ENCODE results near the gene RFNG.

The RFNG gene

DNA sequence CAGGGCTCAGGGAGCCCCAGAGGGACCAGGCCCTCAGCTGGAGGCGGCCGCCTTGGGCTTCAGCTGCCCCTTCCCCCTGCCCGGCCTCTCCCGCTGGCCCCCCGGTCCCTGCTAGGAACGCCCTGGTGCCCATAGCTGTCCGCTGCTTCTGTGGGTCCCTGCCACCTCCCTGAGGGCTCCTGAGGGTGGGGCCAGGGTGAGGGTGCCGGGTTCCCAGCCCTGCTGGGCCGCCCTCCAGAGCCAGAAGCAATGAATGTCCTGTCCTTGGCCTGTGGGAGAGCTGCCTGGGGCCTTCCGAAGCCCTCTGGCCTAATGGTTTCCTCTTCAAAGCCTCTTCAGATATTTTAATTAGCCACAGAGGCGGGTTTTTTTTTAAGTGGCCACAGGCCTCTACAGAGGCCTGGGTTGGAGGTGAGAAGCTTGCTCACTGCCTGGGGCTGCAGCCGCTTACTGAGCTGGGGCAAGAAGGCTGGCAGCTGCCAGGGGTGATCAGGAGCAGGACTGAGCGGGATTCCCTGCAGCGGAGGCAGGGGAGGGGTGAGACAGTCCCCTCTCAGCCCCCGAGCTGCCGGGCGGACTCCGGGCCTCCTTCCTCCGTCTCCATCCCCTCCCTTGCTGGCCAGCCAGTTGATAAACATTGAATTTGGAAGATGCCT lies 38.8 kb downstream of the RFNG start:
- DNase-seq: no peak

DNA sequence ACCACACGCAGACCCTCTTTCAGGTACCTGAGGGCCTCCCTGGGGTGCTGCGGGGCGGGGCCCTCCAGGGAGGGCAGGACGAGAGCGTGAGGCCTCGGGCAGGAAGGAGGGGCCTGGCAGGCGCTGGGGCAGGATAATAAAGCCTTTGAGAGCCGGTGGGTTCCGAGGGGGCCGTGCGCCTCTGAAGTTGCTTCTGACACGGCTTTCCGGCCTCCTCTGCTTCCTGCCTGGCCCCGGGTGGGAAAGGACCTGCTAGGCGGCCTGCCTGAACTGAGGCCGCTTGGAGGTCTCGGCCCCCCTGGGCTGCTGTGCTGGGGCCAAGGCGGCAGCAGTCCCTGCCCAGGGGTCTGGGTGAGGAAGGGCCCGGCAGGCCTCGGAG lies 39.4 kb downstream of the RFNG start:
- no peak for DNase-seq

DNA sequence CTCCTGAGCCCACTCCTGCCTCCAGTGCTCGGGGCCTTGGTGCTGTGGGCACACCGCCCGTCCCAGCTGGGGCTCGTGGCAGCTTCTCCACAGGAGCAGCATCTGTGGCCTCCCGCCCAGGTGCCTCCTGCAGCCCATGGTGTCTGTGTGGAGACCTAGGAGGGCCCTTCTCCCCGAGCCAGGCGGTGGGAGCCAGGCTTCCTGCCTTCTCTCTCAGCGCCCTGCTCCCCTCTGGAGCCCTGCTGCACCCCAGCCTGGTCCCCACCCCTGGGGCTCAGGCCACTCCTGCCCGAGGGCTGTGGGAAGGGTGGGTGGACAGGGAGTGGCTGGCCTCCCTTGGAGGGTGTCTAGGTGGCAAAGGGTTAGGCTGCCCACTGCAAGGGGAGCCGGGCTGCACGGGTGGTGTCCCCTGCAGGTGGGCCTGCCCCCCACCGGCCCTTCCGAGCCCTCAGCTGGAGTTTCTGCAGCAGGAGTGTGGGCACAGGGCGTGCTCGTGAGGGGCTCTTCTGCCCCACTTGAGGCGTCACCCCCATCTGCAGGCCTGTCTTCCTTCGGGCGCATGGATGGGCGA lies 39.9 kb downstream of the RFNG start:
- DNase-seq: no peak

DNA sequence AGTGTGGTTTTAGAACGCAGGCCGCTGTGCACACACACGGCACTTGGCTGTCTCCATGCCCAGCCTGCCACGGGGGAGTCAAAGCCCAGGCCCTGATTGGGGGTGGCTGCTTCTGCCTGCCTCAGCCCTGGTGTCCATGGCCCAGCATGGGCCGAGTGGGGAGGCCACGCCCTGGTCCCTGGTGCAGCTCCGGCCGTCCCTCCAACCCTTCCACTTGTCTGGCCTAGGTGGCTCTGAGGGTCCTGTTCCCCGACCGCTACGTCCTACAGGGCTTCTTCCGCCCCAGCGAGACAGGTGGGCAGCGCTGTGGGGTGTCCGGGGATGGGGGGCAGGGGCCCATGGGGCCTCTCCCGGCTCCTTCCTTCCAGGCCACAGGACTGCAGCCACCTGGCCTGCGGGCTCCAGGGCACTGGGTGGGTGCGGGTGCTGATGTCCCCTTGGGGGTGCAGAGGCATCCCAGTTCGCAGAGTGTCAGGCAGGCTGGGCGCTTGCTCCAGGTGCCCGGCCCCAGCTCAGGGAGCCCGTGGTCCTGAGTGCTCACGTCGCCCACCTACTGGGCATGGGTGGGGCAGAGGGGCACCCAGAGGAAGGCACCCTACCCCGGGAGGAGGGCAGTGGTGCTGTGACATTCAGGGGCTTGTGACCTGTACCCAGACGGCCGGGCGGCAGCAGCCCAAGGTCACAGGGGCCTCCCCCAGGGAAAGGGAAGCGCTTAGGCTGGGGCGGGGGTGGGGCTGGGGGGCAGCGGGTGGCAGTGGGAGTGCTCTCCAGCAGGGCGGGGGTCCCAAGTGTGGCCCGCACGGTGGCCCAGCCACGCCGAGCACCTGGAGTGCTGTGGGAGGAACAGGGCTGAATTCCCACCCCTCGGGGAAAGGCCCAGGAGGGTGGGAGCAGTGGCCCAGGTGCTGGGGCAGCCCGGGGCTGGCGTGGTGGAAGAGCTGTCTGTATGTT lies 40.8 kb downstream of the RFNG start:
- DNase-seq: no peak

DNA sequence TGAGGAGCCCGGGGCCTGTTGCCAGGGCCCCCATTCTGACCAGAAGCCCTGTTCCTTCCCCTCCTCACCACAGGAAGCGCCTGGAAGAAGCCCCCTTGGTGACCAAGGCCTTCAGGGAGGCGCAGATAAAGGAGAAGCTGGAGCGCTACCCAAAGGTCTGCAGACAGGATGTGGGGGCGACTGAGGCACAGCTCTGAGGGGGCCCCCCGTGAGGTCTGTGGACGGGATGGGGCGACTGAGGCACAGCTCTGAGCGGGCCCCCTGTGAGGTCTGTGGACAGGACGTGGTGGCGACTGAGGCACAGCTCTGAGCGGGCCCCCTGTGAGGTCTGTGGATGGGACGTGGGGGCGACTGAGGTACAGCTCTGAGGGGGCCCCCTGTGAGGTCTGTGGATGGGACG lies 42.2 kb downstream of the RFNG start:
- DNase-seq: no peak

DNA sequence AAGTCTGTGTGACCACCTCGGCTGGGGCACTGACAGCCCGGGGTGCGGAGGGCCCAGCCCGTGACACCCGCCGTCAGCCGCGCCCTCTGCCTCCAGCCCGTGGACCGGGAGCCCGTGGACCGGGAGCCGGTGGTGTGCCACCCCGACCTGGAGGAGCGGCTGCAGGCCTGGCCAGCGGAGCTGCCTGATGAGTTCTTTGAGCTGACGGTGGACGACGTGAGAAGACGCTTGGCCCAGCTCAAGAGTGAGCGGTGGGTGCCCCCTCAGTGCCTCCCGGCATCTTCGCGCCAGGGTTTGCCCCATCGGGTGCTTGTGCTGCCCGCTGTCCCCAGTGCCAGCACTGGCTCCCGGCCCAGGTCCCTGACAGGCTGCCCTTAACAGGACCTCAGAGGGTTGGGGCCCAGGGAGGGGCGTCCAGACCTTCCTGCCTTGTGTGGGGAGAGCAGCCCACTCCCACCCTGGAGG lies 42.6 kb downstream of the RFNG start:
- DNase-seq: no peak

DNA sequence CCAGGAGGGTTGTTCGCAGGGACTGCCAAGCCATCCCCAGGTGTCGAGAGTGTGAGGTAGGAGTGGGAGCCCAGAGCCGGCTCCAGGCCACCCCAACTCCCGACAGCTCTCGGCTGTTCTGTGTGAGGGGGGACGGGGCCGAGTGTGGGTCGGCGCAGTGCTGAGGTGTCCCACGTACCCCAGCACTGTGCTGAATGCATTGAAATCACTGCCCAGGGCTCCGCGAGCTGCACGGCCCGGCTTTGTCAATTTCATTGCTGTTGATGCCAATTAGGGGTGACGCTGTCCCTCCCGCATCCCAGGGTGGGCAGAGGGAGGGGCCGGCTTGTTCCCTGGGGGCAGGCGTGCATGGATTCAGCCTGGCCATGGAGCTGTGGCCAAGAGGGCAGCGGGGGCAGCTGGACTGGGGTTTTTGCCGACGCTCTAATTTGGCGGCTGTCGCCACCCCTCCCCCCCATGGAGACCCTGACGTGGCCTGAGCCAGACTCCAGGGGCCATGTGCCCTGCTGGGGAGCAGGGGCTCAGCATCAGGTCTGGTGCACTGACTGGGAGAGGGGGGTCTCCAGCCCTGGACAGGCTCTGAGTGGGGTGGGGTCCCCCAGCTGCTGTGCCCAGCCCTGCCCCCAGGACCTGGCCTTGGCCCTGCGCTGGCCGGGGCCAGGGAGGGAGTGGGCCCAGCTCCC lies 43.2 kb downstream of the RFNG start:
- no peak for DNase-seq

DNA sequence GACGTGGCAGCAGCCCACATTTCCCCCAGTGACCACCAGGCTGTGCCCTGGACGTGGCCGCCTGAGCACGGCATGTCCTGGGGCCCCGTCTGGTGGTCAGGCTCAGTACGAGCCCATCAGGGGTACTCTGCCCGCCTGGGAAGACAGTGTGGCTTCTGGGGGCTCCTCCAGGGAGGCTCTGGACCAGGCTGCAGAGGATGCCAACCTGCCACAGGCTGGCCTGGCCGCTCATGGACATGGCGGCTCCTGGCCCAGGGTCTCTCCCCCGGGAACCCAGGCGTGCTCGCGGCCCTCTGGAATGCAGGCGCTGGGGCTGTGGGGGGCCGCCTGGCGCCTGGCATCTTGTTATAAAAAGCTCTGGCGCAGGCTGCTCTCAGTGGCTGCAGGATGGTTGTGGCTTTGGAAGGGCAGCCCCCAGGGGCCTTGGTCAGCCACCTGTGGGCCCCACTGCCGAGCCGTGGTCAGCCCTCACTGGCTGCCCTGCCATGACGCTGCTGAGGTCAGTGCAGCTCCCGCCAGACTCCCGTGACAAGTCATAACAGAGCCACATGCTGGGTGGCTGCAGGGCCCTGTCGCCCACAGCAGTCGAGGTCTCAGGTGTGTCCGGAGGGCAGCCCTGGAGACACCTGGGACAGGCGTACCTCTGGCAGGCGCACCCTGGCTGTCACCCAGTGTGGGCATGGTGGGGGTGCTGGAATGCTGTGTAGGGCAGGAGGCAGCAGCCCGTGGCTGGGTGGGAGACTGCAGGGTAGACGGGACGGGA lies 43.9 kb downstream of the RFNG start:
- DNase-seq: no peak

DNA sequence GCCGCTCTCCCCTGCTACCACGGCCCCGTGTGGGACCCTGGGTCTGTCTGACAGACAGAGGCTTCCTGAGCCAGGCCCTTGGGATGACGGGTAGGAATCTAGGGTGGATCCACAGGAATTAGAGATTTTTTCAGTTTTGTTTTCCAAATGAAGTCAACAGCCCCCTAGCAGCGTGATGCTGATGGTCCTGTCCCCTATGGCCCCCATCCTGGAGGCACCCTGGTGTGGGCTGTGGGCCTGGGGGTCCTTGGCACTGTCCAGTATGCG lies 44.5 kb downstream of the RFNG start:
- no peak for DNase-seq

DNA sequence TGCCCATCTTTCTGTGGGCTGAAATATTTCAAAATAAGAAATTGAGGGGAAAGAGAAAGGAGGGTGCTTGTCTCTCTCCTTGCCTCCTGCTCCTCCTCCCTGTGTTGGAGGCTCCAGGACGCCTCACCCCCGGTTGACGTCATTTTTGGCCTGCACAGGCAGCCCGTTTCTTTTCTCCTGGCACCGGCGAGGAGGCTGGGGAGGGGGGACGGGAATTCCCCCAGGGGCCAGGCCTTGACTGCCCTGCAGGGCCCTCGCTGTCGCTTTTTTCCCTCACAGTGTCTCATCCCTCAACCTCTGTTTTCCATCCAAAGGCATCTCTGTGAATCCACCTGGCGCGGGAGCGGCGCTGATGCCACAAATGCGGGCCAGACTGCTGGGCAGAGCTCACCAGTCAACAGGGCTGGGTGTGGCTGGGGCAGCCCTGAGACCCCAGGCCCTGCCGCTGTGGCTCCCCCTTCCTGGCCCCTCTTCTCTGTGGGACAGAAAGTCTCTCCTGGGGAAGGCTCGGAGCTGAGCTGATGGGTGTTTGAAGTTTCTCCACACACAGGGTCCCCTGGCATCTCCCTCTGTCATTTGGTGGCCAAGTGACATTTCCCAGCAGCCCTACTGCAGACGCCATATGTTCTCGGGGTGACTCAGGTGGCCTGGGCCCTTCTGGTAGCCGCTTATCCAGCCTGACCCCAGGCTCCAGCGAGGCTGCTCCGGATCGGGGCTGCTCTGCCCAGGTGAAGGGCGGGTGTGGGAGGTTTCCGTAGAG lies 45.0 kb downstream of the RFNG start:
- no peak for DNase-seq

DNA sequence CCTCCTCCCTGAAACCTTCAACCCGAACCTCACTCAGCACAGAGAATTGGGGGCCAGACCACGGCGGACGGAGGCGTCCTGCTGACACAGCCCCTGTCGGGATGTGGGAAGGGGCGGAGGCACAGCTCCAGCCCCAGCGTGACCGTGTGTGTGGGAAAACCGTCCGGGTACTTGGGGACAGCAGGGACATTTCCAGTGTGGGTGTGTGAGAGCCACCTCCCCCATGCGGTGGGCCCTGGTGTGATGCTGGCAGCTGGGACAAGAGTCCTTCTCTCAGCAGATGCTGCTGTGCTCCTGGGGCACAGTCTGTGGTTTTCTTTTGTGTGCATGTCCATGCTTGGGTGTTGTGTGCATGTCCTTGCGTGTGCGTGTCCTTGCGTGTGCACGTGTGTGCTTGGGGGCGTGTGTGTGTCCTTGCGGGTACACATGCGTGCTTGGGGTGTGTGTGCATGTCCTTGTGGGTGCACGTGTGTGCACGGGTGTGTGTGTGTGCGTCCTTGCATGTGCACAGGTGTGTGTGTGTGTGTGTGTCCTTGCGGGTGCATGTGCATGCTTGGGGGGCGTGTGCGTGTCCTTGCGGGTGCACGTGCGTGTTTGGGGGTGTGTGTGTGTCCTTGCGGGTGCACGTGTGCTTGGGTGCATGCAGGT lies 45.8 kb downstream of the RFNG start:
- DNase-seq: no peak

DNA sequence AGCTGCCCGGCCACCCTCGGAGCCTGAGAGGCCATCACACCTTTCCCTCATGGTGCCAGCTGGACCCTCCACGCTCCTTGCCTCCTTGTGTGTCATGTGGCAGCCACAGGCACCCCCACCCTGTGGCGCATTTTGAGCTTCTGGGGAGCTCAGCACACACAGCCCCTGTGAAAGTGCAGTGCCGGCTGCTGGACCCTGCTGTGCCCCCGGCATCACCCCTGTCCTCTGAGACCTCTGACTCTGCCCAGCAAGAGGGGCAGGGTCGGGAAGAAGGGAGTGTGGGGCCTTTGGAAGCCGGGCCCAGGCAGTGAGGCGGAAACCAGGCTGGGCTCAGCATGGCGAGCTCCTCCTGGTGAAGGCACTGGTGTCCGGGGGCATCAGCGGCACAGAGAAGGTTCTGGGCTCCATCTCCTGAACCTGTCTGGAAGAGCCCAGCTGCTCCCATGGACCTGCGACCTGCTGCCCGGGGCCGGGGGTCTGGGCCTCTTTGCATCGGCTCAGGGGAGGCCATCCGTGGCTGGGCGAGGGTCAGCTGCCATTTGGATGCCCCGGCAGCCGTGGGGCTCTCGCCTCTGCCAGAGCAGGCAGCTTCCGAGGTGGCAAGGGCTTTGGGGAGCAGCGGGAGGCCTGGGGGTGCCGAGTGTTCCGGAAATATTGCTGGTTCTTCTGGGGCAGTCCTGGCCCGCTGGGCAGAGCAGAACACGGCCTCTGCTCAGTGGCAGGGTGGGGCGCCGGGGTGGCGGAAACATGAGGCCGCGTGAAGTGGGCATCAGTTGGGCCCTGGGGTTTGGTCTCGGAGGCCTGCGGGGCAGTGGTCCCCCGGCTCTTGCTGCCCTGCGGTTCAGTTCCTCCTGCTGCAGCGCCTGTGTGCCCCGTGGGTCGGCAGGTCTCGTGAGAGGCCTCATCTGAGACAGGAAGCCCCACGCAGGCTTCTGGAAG lies 46.8 kb downstream of the RFNG start:
- no peak for DNase-seq

DNA sequence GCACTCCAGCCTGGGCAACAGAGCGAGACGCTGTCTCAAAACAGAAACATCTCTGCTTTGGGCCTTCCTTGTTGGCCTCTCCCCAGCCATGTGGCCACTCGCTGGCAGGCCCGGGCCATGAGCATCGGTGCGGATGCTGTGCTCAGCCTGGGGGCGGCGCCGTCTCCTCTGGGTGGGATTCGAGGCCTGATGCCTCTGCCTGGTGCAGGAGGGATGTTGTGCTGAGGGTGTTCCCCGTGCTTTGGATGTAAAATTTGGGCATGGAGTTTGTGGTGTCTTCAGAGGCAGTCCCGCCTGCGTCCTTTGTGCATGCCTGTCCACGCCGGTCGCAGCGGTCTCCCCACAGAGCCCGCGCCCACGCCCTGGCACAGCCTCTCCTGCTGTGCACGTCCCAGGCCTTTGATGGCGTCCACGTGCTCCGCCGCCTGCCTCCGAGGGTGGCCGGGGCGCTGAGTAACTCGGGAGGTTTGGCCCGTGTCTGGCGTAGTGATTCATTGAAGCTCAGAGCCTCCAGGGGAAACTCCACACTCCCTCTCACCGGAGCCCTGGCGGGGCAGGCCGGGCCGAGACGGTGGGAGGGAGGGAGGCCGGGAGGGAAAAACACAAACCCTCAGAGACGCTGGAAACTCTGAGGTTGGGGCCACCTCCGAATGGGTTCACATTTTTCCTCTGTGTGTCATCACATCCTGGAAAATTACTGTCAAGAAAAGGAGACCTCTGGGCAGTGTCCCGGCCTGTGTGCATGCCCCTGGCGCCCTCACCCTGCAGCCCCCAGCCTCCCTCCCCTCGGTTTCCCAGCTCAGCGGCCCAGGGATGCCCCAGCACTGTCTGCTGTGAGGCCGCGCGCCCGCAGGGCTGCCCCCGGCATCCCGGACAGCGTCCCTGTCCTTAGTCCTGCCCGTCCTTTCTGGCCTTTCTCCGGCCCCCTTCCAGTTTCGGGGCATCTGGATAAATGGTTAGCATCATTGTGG lies 47.9 kb downstream of the RFNG start:
- no peak for DNase-seq

DNA sequence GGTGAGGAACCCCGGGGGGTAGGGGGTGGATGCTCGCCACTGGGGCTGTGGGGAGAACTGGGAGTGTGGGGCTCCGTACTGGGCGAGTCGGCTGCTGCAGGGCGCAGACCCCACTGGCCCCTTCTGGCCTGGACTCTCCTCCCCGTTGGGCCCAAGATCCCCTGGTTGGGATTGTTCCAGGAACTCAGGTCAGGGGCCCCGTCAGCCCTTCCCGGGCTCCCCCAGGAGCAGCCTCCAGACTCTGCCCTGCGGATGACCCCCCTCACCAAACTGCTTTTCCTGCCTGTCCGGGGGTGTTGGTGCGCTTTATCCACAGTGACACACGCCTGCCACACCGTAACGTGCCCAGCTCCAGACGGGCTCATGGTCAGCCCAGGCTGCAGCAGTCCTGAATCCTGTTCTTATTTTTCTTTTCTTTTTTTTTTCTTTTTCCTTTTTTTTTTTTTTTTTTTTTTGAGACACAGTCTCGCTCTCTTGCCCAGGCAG lies 50.0 kb downstream of the RFNG start:
- DNase-seq: no peak

DNA sequence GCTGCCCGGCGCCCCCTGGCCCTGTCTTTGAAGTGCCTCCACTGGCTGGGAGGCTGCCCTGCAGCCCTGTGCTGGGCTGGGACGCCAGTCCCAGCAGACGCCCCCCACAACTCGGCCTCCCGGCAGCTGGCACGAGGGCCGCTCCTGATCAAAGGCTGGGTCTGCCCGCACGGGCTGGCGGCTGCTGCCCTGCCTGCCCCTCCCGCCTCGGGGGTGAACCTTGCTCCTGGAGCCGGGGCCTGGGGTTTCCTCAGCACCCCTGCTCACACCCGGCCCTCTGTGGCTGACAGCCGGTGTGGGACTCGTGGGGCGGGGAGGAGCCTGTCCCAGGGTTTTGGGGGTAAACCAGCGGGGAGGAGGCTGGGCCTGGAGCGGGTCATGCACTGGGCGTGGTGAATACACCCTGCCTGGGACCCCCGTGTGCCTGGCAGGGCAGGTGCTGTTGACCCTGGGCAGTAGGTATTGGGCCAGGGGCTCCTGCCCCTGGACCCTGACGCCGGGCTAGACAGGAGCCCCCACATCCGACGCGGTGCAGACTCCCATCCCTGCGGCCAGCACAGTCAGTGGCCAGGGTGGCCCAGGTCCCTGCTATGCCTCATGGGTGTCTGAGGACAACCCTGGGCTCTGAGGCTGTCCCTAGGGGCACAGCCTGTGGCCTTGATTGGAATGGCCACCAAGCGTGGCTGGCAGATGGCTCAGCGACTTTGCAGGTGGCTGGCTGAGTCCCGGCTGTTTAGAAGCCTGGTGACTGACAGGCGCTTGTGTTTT lies 50.6 kb downstream of the RFNG start:
- no peak for DNase-seq

DNA sequence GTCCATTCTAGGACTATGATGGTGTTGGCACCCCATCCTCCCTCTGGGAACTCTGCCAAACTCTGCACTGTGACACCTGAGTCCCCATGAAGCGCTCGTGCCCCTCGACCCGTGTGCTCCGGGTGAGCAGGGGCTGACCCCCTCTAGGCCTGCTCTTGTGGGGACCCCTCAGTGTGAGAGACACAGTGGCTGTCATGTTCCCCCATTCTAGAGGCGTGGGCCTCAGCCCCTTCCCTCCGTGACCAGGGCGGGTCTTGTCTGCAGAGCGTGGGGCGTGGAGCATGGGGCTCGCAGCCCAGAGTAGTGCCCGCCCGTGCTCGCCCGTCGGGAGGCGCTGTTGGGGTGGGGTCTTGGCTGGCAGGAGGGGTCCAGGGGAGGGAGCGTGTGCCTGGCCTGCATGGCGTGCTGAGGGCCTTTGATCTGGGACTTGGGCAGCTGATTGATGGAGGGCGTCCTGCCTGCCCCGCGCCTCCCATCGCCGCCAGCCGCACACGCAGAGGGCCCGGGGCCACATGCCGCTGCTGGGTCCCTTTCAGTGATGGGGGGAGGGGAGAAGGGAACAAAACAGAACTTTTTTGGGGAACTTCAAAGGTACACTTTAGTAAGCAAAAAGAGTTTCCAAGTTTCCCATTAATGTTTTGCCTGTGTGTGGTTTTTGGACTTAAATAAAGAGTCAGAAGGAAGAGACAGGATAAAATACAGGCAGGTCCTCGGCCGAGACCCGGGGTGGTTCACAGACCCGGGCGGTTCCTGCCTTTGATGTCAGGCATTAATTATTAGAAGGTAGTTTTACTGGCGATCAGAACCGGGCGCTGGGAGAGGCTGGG lies 51.4 kb downstream of the RFNG start:
- DNase-seq: no peak

DNA sequence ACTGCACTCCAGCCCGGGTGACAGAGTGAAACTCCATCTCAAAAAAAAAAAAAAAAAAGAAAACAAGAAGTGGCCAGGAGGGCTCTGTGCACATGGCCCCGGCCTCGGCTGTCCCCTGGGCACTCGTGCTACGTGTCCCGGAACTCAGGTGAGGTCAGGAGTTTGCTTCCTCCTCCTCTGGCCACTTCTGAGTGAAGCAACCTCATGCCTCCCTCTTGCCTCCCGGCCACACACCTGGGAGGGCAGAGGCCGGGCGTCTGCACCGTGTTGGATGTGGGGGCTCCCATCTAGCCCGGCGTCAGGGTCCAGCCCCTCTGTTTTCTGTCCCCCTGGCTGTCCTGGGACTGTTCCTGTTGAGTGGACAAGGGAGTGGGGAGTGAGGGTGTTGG lies 52.0 kb downstream of the RFNG start:
- no peak for DNase-seq
